OCI-LY7 (cell line): ENCODE measurements around the gene P2RX6.

Source experiments
- CTCF ChIP-seq: fragments of 200-600 bp; sonication (generic); conservative IDR thresholded peaks from 2 replicates; pipeline ENCODE4 v1.5.1; 2014; ENCODE audit warnings: mild to moderate bottlenecking, antibody characterized with exemption, low read length, moderate library complexity, mixed read lengths
- EZH2phosphoT487 ChIP-seq: fragments of 200-600 bp; sonication (generic); IDR thresholded peaks from 2 replicates; pipeline ENCODE4 v1.6.1; 2018; ENCODE audit warnings: low read depth, borderline replicate concordance, mild to moderate bottlenecking, mixed run types, antibody characterized with exemption, low read length, moderate library complexity, mixed read lengths

DNA sequence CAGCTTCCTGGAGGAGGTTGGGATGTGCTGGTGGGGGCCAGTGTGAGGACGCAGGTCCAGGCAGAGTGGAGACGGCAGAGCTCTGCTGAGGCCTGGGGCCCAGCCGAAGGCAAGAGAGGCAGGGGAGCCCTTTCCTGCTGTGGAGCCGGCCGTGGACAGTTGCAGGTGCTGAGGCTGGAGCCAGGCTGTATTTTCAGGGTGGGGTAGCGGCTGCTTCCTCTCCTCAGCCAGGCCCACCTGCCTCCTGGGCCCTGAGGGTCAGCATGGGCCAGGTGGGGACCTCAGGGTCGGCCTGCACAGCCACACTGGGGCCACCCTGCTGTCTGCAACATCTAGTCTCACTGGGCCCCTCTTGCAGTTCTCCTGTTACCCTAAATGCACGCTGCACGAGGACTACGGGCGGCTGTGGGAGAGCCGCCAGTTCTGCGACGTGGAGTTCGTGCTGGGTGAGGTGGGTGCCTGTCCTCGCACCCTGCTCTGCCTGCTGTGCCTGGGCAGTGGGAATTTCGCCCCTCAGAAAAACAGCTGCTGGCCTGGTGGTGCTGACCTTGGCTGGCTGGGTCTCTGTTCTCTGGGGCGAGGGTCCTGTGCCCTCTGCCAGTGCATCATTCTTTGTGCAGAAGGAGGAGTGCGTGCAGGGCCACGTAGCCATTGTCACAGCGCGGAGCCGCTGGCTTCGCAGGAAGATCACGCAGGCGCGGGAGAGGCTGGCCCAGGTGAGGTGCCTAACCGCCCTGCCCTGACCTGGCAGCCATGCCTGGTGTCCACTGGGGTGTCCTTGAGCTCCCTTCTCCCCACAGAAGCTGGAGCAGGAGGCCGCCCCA lies 21.4 kb upstream of the P2RX6 start:
- TF ChIP-seq CTCF (no peak), EZH2phosphoT487 (no peak)
